K562 (cell line): ENCODE data around the gene ZFAND3.

Source experiments
- BDP1 ChIP-seq: IDR thresholded peaks from 3 replicates; pipeline ENCODE4 v1.6.1; 2011; ENCODE audit not compliant: insufficient read length, insufficient read depth
- GATA2 ChIP-seq: sonication (generic); formaldehyde crosslinking; IDR thresholded peaks from 2 replicates; pipeline ENCODE4 v1.4.0; 2020; ENCODE audit warnings: mild to moderate bottlenecking, missing genetic modification reagents
- GTF2F1 ChIP-seq: IDR thresholded peaks from 2 replicates; pipeline ENCODE4 v1.6.1; 2011; ENCODE audit warnings: low read depth, low read length, improper control_type of control experiment
- KDM2B ChIP-seq: fragments of 250-450 bp; sonication (Bioruptor Pico); IDR thresholded peaks from 2 replicates; pipeline ENCODE4 v1.8.0; 2021; ENCODE audit warnings: mild to moderate bottlenecking, moderate library complexity
- MCM3 ChIP-seq: fragments of 450-650 bp; IDR thresholded peaks from 2 replicates; pipeline ENCODE4 v1.6.1; 2016
- NFRKB ChIP-seq: fragments of 450-650 bp; IDR thresholded peaks from 2 replicates; pipeline ENCODE4 v1.6.1; 2016; ENCODE audit warnings: low read depth
- SNRNP70 ChIP-seq: fragments of 200-400 bp; formaldehyde crosslinking; optimal IDR thresholded peaks from 2 replicates; pipeline ENCODE3; 2017; ENCODE audit warnings: low read depth, low read length
- ZFX ChIP-seq: sonication (generic); formaldehyde crosslinking; IDR thresholded peaks from 2 replicates; pipeline ENCODE4 v1.8.0; 2022; ENCODE audit warnings: mild to moderate bottlenecking, missing genetic modification reagents, moderate library complexity
- TF ChIP-seq, protein P1 (sequence below), 3 experiments: IDR thresholded peaks in 2 of 3; conservative IDR thresholded peaks in 1 of 3; 2 replicates each; pipeline ENCODE4 v1.5.1; 2011 to 2012; ENCODE audit warnings: low read length in 3 of 3, mild to moderate bottlenecking in 3 of 3, control low read depth in 2 of 3, improper control_type of control experiment in 1 of 3, inconsistent platforms in 1 of 3, low read depth in 1 of 3, mixed read lengths in 1 of 3, moderate library complexity in 1 of 3; ENCODE audit not compliant: insufficient read depth in 2 of 3
- TF ChIP-seq, protein P2 (sequence below), 2 experiments: fragments of 450-650 bp in 1 of 2; sonication (generic) in 1 of 2; formaldehyde crosslinking; conservative IDR thresholded peaks; 2 replicates each; pipeline versions ENCODE4 v1.4.0 to v1.8.1; 2020 to 2022; ENCODE audit warnings: mild to moderate bottlenecking in 1 of 2, missing genetic modification reagents in 1 of 2
- TF ChIP-seq, protein P3 (sequence below): fragments of 250-450 bp; sonication (Bioruptor Pico); IDR thresholded peaks from 2 replicates; pipeline ENCODE4 v1.5.0; 2021
- TF ChIP-seq, protein P4 (sequence below), 2 experiments: fragments of 450-650 bp in 1 of 2; IDR thresholded peaks; 2 replicates each; pipeline ENCODE4 v1.6.1; 2011 to 2017; ENCODE audit warnings: low read depth in 2 of 2, antibody characterized with exemption in 1 of 2, borderline replicate concordance in 1 of 2, low read length in 1 of 2, mild to moderate bottlenecking in 1 of 2, mixed read lengths in 1 of 2; ENCODE audit not compliant: control insufficient read depth in 1 of 2
- TF ChIP-seq, protein P5 (sequence below): fragments of 450-650 bp; IDR thresholded peaks from 2 replicates; pipeline ENCODE4 v1.7.1; 2018; ENCODE audit warnings: mild to moderate bottlenecking, low read depth; ENCODE audit not compliant: partially characterized antibody
- TF ChIP-seq, protein P6 (sequence below), 2 experiments: fragments of 450-650 bp; formaldehyde crosslinking in 1 of 2; IDR thresholded peaks; 2 replicates each; pipeline versions ENCODE4 v1.4.0 to v1.6.1; 2014 to 2020; ENCODE audit warnings: mild to moderate bottlenecking in 2 of 2, borderline replicate concordance in 1 of 2, low read depth in 1 of 2

DNA sequence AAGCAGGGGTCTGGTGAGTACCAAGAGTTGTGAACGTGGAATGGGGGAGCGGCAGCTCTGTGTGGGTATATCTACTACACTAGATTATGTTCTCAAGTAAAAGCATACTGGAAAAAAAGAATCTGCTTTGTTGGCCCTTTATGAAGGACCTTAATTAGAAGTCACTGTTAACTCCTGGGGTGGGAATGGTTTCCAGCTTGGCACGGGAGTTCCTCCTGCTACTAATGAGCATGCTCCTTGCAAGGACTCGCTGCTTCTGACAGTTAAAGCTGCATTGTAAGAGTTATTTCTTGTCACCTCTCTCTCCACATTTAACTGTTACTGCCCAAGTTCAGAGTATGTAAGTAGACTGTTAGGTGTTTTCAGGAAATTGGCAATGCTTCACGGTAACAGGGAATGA, 292.7 kb downstream of the ZFAND3 start:
- TF ChIP-seq BDP1, result no peak
- TF ChIP-seq, protein P1, sequence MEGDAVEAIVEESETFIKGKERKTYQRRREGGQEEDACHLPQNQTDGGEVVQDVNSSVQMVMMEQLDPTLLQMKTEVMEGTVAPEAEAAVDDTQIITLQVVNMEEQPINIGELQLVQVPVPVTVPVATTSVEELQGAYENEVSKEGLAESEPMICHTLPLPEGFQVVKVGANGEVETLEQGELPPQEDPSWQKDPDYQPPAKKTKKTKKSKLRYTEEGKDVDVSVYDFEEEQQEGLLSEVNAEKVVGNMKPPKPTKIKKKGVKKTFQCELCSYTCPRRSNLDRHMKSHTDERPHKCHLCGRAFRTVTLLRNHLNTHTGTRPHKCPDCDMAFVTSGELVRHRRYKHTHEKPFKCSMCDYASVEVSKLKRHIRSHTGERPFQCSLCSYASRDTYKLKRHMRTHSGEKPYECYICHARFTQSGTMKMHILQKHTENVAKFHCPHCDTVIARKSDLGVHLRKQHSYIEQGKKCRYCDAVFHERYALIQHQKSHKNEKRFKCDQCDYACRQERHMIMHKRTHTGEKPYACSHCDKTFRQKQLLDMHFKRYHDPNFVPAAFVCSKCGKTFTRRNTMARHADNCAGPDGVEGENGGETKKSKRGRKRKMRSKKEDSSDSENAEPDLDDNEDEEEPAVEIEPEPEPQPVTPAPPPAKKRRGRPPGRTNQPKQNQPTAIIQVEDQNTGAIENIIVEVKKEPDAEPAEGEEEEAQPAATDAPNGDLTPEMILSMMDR (IDR thresholded peaks at IDR 0.05 in 2 of 3, conservative IDR thresholded peaks at IDR 0.05 in 1 of 3; ENCODE audit: insufficient read depth in 2 of 3, low read depth in 1 of 3, low read length in 3 of 3), result no peak
- TF ChIP-seq MCM3, result no peak
- TF ChIP-seq, protein P2, sequence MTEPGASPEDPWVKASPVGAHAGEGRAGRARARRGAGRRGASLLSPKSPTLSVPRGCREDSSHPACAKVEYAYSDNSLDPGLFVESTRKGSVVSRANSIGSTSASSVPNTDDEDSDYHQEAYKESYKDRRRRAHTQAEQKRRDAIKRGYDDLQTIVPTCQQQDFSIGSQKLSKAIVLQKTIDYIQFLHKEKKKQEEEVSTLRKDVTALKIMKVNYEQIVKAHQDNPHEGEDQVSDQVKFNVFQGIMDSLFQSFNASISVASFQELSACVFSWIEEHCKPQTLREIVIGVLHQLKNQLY (CRISPR knock-in tag; conservative IDR thresholded peaks at IDR 0.05), result no peak
- TF ChIP-seq, protein P3, sequence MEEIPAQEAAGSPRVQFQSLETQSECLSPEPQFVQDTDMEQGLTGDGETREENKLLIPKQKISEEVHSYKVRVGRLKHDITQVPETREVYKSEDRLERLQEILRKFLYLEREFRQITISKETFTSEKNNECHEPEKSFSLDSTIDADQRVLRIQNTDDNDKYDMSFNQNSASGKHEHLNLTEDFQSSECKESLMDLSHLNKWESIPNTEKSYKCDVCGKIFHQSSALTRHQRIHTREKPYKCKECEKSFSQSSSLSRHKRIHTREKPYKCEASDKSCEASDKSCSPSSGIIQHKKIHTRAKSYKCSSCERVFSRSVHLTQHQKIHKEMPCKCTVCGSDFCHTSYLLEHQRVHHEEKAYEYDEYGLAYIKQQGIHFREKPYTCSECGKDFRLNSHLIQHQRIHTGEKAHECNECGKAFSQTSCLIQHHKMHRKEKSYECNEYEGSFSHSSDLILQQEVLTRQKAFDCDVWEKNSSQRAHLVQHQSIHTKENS, result no peak
- TF ChIP-seq, protein P4, sequence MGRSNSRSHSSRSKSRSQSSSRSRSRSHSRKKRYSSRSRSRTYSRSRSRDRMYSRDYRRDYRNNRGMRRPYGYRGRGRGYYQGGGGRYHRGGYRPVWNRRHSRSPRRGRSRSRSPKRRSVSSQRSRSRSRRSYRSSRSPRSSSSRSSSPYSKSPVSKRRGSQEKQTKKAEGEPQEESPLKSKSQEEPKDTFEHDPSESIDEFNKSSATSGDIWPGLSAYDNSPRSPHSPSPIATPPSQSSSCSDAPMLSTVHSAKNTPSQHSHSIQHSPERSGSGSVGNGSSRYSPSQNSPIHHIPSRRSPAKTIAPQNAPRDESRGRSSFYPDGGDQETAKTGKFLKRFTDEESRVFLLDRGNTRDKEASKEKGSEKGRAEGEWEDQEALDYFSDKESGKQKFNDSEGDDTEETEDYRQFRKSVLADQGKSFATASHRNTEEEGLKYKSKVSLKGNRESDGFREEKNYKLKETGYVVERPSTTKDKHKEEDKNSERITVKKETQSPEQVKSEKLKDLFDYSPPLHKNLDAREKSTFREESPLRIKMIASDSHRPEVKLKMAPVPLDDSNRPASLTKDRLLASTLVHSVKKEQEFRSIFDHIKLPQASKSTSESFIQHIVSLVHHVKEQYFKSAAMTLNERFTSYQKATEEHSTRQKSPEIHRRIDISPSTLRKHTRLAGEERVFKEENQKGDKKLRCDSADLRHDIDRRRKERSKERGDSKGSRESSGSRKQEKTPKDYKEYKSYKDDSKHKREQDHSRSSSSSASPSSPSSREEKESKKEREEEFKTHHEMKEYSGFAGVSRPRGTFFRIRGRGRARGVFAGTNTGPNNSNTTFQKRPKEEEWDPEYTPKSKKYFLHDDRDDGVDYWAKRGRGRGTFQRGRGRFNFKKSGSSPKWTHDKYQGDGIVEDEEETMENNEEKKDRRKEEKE (IDR thresholded peaks at IDR 0.05; ENCODE audit: borderline replicate concordance in 1 of 2, control insufficient read depth in 1 of 2, low read depth in 2 of 2, low read length in 1 of 2), result no peak
- TF ChIP-seq, protein P5, sequence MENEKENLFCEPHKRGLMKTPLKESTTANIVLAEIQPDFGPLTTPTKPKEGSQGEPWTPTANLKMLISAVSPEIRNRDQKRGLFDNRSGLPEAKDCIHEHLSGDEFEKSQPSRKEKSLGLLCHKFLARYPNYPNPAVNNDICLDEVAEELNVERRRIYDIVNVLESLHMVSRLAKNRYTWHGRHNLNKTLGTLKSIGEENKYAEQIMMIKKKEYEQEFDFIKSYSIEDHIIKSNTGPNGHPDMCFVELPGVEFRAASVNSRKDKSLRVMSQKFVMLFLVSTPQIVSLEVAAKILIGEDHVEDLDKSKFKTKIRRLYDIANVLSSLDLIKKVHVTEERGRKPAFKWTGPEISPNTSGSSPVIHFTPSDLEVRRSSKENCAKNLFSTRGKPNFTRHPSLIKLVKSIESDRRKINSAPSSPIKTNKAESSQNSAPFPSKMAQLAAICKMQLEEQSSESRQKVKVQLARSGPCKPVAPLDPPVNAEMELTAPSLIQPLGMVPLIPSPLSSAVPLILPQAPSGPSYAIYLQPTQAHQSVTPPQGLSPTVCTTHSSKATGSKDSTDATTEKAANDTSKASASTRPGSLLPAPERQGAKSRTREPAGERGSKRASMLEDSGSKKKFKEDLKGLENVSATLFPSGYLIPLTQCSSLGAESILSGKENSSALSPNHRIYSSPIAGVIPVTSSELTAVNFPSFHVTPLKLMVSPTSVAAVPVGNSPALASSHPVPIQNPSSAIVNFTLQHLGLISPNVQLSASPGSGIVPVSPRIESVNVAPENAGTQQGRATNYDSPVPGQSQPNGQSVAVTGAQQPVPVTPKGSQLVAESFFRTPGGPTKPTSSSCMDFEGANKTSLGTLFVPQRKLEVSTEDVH, result no peak
- no peak for TF ChIP-seq ZFX (CRISPR knock-in tag)
- TF ChIP-seq SNRNP70, result no peak
- TF ChIP-seq GATA2, result no peak
- TF ChIP-seq, protein P6, sequence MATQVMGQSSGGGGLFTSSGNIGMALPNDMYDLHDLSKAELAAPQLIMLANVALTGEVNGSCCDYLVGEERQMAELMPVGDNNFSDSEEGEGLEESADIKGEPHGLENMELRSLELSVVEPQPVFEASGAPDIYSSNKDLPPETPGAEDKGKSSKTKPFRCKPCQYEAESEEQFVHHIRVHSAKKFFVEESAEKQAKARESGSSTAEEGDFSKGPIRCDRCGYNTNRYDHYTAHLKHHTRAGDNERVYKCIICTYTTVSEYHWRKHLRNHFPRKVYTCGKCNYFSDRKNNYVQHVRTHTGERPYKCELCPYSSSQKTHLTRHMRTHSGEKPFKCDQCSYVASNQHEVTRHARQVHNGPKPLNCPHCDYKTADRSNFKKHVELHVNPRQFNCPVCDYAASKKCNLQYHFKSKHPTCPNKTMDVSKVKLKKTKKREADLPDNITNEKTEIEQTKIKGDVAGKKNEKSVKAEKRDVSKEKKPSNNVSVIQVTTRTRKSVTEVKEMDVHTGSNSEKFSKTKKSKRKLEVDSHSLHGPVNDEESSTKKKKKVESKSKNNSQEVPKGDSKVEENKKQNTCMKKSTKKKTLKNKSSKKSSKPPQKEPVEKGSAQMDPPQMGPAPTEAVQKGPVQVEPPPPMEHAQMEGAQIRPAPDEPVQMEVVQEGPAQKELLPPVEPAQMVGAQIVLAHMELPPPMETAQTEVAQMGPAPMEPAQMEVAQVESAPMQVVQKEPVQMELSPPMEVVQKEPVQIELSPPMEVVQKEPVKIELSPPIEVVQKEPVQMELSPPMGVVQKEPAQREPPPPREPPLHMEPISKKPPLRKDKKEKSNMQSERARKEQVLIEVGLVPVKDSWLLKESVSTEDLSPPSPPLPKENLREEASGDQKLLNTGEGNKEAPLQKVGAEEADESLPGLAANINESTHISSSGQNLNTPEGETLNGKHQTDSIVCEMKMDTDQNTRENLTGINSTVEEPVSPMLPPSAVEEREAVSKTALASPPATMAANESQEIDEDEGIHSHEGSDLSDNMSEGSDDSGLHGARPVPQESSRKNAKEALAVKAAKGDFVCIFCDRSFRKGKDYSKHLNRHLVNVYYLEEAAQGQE (IDR thresholded peaks at IDR 0.05; ENCODE audit: borderline replicate concordance), result no peak
- TF ChIP-seq, protein P6 (CRISPR knock-in tag; IDR thresholded peaks at IDR 0.05; ENCODE audit: low read depth), result no peak
- TF ChIP-seq GTF2F1, result no peak
- TF ChIP-seq KDM2B, result no peak
- TF ChIP-seq NFRKB, result no peak
